SK-N-SH (cell line): ENCODE measurements around the gene ACBD6.

Source experiments
- CTCF ChIP-seq: fragments of 200-600 bp; sonication (generic); IDR thresholded peaks from 2 replicates; pipeline ENCODE4 v1.6.1; 2017; ENCODE audit warnings: antibody characterized with exemption, mild to moderate bottlenecking, moderate library complexity
- EZH2phosphoT487 ChIP-seq: fragments of 200-600 bp; sonication (generic); IDR thresholded peaks from 2 replicates; pipeline ENCODE4 v1.6.1; 2017; ENCODE audit warnings: low read depth, mixed run types, mild to moderate bottlenecking, antibody characterized with exemption, moderate library complexity, borderline replicate concordance
- MAX ChIP-seq: IDR thresholded peaks from 2 replicates; pipeline ENCODE4 v1.4.0; 2012; ENCODE audit warnings: low read depth
- POLR2AphosphoS5 ChIP-seq: IDR thresholded peaks from 2 replicates; pipeline ENCODE4 v1.6.1; 2012; ENCODE audit warnings: low read depth, low read length

GRCh38 chr1:180312926-180313325 lies 189.5 kb downstream of the ACBD6 start:
- TF ChIP-seq CTCF (no peak), EZH2phosphoT487 (no peak), POLR2AphosphoS5 (no peak), MAX (no peak)
